Measurements from ENCODE around the gene ENTHD1. TPM values are rescaled to one million over a fixed set of nuclear protein-coding genes. Genes with fewer than 3 reads are reported as not detected.

Gene ENTHD1
- total and polyA plus RNA-seq, 9 of the 15 experiments (the other 6 are each of a cell fraction or from before 2014, with no cell fraction given) = 0.13 to 0.98 (median 0.35) TPM

- FAIRE-seq = no peak
- peak overlapping the region; percentile 9; the same call in 1 of the 2 replicates for H2AFZ ChIP-seq (ENCODE audit: low read depth, low read length)
- BruUV-seq (replicated peaks) = no TSS peak
- intact Hi-C loops (cut with micrococcal nuclease) = no loop called here
- in situ Hi-C loops (cut with MboI) = no loop called here
- no peak for DNase-seq (ENCODE audit: extremely low read depth in 1 of 4, low spot score in 3 of 4)
- POLR2A ChIA-PET = no interaction called here
- H3K79me2 ChIP-seq (ENCODE audit: control insufficient read depth, insufficient read depth, low read length) = no peaks in the 10 kb centered on the region
- H3K27ac ChIP-seq (ENCODE audit: extremely low read depth, low read depth, low read length) = no peak overlapping the region
- H3K4me2 ChIP-seq (ENCODE audit: insufficient read depth, low read length) = no peak overlapping the region
- CTCF ChIA-PET (ENCODE audit: low intra/inter-chr PET ratio) = no interaction called here
- H3K4me3 ChIP-seq = no peak overlapping the region
- no peak for TF ChIP-seq SMAD1 (IDR thresholded peaks at IDR 0.05; ENCODE audit: low read depth, low read length, partially characterized antibody)
- no peak for TF ChIP-seq GTF3C2 (IDR thresholded peaks at IDR 0.05; ENCODE audit: borderline replicate concordance, extremely low read depth, insufficient read length)
- no peak for TF ChIP-seq MBD2 (IDR thresholded peaks at IDR 0.05; ENCODE audit: borderline replicate concordance, low read depth)
- TF ChIP-seq STAT6 (CRISPR knock-in tag; IDR thresholded peaks at IDR 0.05) = no peak
- no peak for TF ChIP-seq RBFOX2 (IDR thresholded peaks at IDR 0.05; ENCODE audit: low read depth, low read length)
- TF ChIP-seq ZNF780A (CRISPR knock-in tag; IDR thresholded peaks at IDR 0.05) = no peak
- H3K4me1 ChIP-seq (replicated peaks in 1 of 2; ENCODE audit: control insufficient read depth in 2 of 2, insufficient read depth in 2 of 2, low read length in 2 of 2) = peaks cover 8 to 17% of the 10 kb centered on the region in 2 experiments; a peak in 4 of 5 replicates
- H3K9ac ChIP-seq (ENCODE audit: insufficient read depth in 1 of 2, low read depth in 2 of 2, low read length in 2 of 2) = no peak overlapping the region
- no peaks in the 10 kb centered on the region for H4K20me1 ChIP-seq (replicated peaks; ENCODE audit: control insufficient read depth, insufficient read depth, low read length)
- no peaks in the 10 kb centered on the region for H3K27me3 ChIP-seq (ENCODE audit: control insufficient read depth in 2 of 2, insufficient read depth in 2 of 2, low read length in 2 of 2)
- WGBS (ENCODE audit: insufficient coverage, low coverage, missing lambda C conversion rate) = 70% methylated on average over 8 of the region's 8 CpGs
- H3K9me3 ChIP-seq (replicated peaks; ENCODE audit: control insufficient read depth, insufficient read depth, low read depth, low read length) = no peaks in the 10 kb centered on the region
- H3K9me1 ChIP-seq (ENCODE audit: control insufficient read depth, insufficient read depth, low read length) = no peaks in the 10 kb centered on the region
- no peaks in the 10 kb centered on the region for H3K36me3 ChIP-seq (ENCODE audit: control insufficient read depth, insufficient read depth, low read length)
- ATAC-seq = no peak
These were observed 176.5 kb downstream of the ENTHD1 start for GRCh38 chr22:39717099-39717498.

Measured in K562 (cell line).